Mucosa of descending colon (tissue), 3 donors: ENCODE results near the gene ZSWIM6. TPM values are rescaled to one million over a fixed set of nuclear protein-coding genes. Genes with fewer than 3 reads are reported as not detected.

ENCODE experiments used
- ATAC-seq: fragments of 200-7000 bp; cut with Tn5 transposase; one replicate; pipeline ENCODE4 v1.9.1; 2020; ENCODE audit warnings: mild to moderate bottlenecking, moderate library complexity
- DNase-seq, 3 donors: peaks; one replicate each; pipeline ENCODE4 v3.0.0-alpha.2; 2020
- H3K36me3 ChIP-seq: fragments of 200-600 bp; one replicate; pipeline ENCODE4 v1.8.0; 2021; ENCODE audit warnings: low read depth, mild to moderate bottlenecking
- H3K4me1 ChIP-seq: fragments of 200-600 bp; one replicate; pipeline ENCODE4 v1.8.0; 2021; ENCODE audit warnings: low read depth, mild to moderate bottlenecking
- H3K4me3 ChIP-seq: fragments of 200-600 bp; one replicate; pipeline ENCODE4 v1.8.0; 2021; ENCODE audit warnings: mild to moderate bottlenecking
- H3K9me3 ChIP-seq: fragments of 200-600 bp; one replicate; pipeline ENCODE4 v1.8.0; 2021; ENCODE audit warnings: mild to moderate bottlenecking
- CTCF ChIP-seq: fragments of 200-600 bp; IDR thresholded peaks from one replicate; pipeline ENCODE4 v1.8.0; 2022; ENCODE audit warnings: antibody characterized with exemption, mild to moderate bottlenecking
- intact Hi-C, 2 donors: fragments of 100-400 bp; cut with DNase I in 1 of 2; cut with micrococcal nuclease in 1 of 2; formaldehyde crosslinking; loops; one replicate each; pipeline versions ENCODE4 v1.11.0 to v1.11.1; 2022; cut with DNase I, micrococcal nuclease
- total RNA-seq, 3 donors: library from RNA; stranded (reverse); fragmentation: NEBNext Ultra II Directional in 2 of 3; extraction: Animal tissue kit (Norgen Biotek cat#: 25700) in 2 of 3; gene quantifications; one replicate each; pipeline versions ENCODE4 v1.2.1 to v1.2.4, GENCODE V29; 2021 to 2023
- donor health status: DM: no; HTN: no; CAD: no; lungs with moderate emphysema.
- donor health status: DM: no; HTN: no; CAD: no.
- donor health status: DM: no; HTN: yes; CAD: no.

The ZSWIM6 gene
- total RNA-seq, 3 donors from 2014 or later = 26.2 to 39.4 (median 27.8) TPM

GRCh38 chr5:61311836-61312808 lies 19.9 kb upstream of the ZSWIM6 start:
- no peak for TF ChIP-seq CTCF
- H3K9me3 ChIP-seq = no peaks in the 10 kb centered on the region
- intact Hi-C loops = no loop called here
- no peaks in the 10 kb centered on the region for H3K36me3 ChIP-seq
- H3K4me3 ChIP-seq = no peak overlapping the region
- DNase-seq (no peak), ATAC-seq (no peak)
- H3K4me1 ChIP-seq = no peaks in the 10 kb centered on the region

- H3K9me3 ChIP-seq = no peaks in the 10 kb centered on the region
- H3K36me3 ChIP-seq = no peaks in the 10 kb centered on the region
- no peak overlapping the region for H3K4me3 ChIP-seq
- DNase-seq (no peak), ATAC-seq (peak; percentile 66)
- intact Hi-C loops = no loop called here
- TF ChIP-seq CTCF = no peak
- H3K4me1 ChIP-seq = no peaks in the 10 kb centered on the region
These were observed 17.9 kb upstream of the ZSWIM6 start for GRCh38 chr5:61313960-61314681.

GRCh38 chr5:61318376-61318775 lies 13.7 kb upstream of the ZSWIM6 start:
- intact Hi-C loops = no loop called here
- DNase-seq = no peak
- Histone ChIP-seq H3K9me3 (no peaks in the 10 kb centered on the region), H3K36me3 (no peaks in the 10 kb centered on the region), H3K4me3 (no peak overlapping the region), H3K4me1 (peaks cover 30% of the 10 kb centered on the region)
- ATAC-seq = no peak
- no peak for TF ChIP-seq CTCF

- Histone ChIP-seq H3K36me3 (no peaks in the 10 kb centered on the region), H3K4me1 (peaks cover 30% of the 10 kb centered on the region), H3K4me3 (no peak overlapping the region), H3K9me3 (no peaks in the 10 kb centered on the region)
- ATAC-seq (peak; percentile 55), DNase-seq (peak in 1 of 3 donors; percentile 82)
- intact Hi-C loops = no loop called here
- no peak for TF ChIP-seq CTCF
These were observed 12.5 kb upstream of the ZSWIM6 start for GRCh38 chr5:61319388-61320146.

- TF ChIP-seq CTCF = no peak
- H3K4me1 ChIP-seq = peaks cover 30% of the 10 kb centered on the region
These were observed 11.2 kb upstream of the ZSWIM6 start for GRCh38 chr5:61320860-61321259.

More at GRCh38 chr5:61320860-61321259, 11.2 kb upstream of the ZSWIM6 start:
- Histone ChIP-seq H3K4me3 (no peak overlapping the region), H3K36me3 (no peaks in the 10 kb centered on the region), H3K9me3 (no peaks in the 10 kb centered on the region)
- no peak for DNase-seq
- intact Hi-C loops = no loop called here
- no peak for ATAC-seq
